HG02610 (cell line): ENCODE data around the gene GPATCH2L.
A peak's percentile ranks its signal among the peaks of the same experiment; 100 is the strongest.

Experiments
- ATAC-seq: cut with Tn5 transposase; IDR thresholded peaks from one replicate; pipeline ENCODE4 v1.9.1; 2021; ENCODE audit warnings: mild to moderate bottlenecking, moderate library complexity; ENCODE audit not compliant: unreplicated experiment

GPATCH2L gene

GRCh38 chr14:76195003-76195402 is 43.3 kb downstream of the GPATCH2L start:
- ATAC-seq = no peak

GRCh38 chr14:76196980-76197695 is 45.4 kb downstream of the GPATCH2L start:
- no peak for ATAC-seq

- ATAC-seq = no peak
These were observed 49.4 kb downstream of the GPATCH2L start for GRCh38 chr14:76201162-76201561.

- peak; percentile 87 for ATAC-seq
These were observed 51.6 kb downstream of the GPATCH2L start for GRCh38 chr14:76203086-76204001.

- no peak for ATAC-seq
These were observed 52.9 kb downstream of the GPATCH2L start for GRCh38 chr14:76204461-76205230.

GRCh38 chr14:76205708-76206107 is 54.0 kb downstream of the GPATCH2L start:
- ATAC-seq = peak; percentile 33

GRCh38 chr14:76208340-76208739 is 56.6 kb downstream of the GPATCH2L start:
- ATAC-seq = no peak

GRCh38 chr14:76212242-76212641 is 60.5 kb downstream of the GPATCH2L start:
- no peak for ATAC-seq

GRCh38 chr14:76217179-76217578 is 65.5 kb downstream of the GPATCH2L start:
- ATAC-seq = no peak

GRCh38 chr14:76218662-76219061 is 66.9 kb downstream of the GPATCH2L start:
- no peak for ATAC-seq

- no peak for ATAC-seq
These were observed 68.2 kb downstream of the GPATCH2L start for GRCh38 chr14:76219873-76220272.

- ATAC-seq = no peak
These were observed 75.8 kb downstream of the GPATCH2L start for GRCh38 chr14:76227450-76228050.

- no peak for ATAC-seq
These were observed 76.4 kb downstream of the GPATCH2L start for GRCh38 chr14:76228138-76228537.

GRCh38 chr14:76232800-76233199 is 81.1 kb downstream of the GPATCH2L start:
- ATAC-seq = no peak

- peak; percentile 11 for ATAC-seq
These were observed 83.9 kb downstream of the GPATCH2L start for GRCh38 chr14:76235628-76236027.

- ATAC-seq = peak; percentile 80
These were observed 84.7 kb downstream of the GPATCH2L start for GRCh38 chr14:76236172-76237130.

- ATAC-seq = no peak
These were observed 85.7 kb downstream of the GPATCH2L start for GRCh38 chr14:76237349-76237990.

- ATAC-seq = no peak
These were observed 93.4 kb downstream of the GPATCH2L start for GRCh38 chr14:76245097-76245496.

- ATAC-seq = no peak
These were observed 98.6 kb downstream of the GPATCH2L start for GRCh38 chr14:76250302-76250701.
